ENCODE data around the gene PIAS3.

DNA sequence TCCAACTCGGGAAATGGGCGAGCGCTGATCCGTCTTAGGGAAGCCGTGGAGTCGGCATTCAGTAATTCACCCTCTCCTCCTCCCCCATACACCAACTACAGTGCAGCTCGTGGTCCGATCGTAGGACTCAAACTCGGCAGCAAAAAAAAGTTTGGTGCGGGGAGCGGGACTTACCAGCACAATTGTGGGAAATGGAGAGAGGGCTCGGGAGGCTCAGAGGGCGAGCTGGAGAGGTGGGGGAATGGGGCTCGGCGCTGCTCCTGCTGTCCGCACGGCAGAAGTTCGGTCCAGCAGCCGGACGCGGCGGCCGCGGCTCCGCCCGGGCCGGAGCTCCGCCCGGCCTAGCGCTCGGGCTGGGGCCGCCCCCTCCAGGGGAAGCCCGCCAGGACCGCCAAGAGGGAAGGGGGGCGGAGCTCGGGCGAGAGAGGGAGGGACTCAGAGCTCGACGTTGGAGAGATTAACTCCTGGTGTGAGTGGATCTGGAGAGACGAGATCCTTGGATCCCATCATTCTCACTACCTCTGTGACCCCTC, 676 bp upstream of the PIAS3 start:
- TF ChIP-seq, protein P1, sequence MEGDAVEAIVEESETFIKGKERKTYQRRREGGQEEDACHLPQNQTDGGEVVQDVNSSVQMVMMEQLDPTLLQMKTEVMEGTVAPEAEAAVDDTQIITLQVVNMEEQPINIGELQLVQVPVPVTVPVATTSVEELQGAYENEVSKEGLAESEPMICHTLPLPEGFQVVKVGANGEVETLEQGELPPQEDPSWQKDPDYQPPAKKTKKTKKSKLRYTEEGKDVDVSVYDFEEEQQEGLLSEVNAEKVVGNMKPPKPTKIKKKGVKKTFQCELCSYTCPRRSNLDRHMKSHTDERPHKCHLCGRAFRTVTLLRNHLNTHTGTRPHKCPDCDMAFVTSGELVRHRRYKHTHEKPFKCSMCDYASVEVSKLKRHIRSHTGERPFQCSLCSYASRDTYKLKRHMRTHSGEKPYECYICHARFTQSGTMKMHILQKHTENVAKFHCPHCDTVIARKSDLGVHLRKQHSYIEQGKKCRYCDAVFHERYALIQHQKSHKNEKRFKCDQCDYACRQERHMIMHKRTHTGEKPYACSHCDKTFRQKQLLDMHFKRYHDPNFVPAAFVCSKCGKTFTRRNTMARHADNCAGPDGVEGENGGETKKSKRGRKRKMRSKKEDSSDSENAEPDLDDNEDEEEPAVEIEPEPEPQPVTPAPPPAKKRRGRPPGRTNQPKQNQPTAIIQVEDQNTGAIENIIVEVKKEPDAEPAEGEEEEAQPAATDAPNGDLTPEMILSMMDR (conservative IDR thresholded peaks at IDR 0.05; ENCODE audit: low read length), result no peak
- TF ChIP-seq EZH2phosphoT487 (IDR thresholded peaks at IDR 0.05; ENCODE audit: borderline replicate concordance, low read depth, low read length), result no peak

Measured in OCI-LY7 (cell line).